Loucy (cell line): ENCODE results near the gene OSBPL7.

ENCODE experiments used
- H2AFZ ChIP-seq: fragments of 200-600 bp; sonication (generic); 2 replicates; pipeline ENCODE4 v1.6.0; 2016; ENCODE audit warnings: antibody characterized with exemption, mild to moderate bottlenecking, low read length, moderate library complexity
- H3F3A ChIP-seq: fragments of 200-600 bp; 2 replicates; pipeline ENCODE4 v1.6.0; 2016; ENCODE audit warnings: antibody characterized with exemption, low read depth, mild to moderate bottlenecking
- H3K27me3 ChIP-seq: fragments of 200-600 bp; sonication (generic); 2 replicates; pipeline ENCODE4 v1.6.1; 2014; ENCODE audit warnings: low read length, mild to moderate bottlenecking; ENCODE audit not compliant: insufficient read depth, poor library complexity, severe bottlenecking
- H3K36me3 ChIP-seq: fragments of 200-600 bp; sonication (generic); 2 replicates; pipeline ENCODE4 v1.6.1; 2016; ENCODE audit warnings: low read length; ENCODE audit not compliant: insufficient read depth
- H3K4me1 ChIP-seq: fragments of 200-600 bp; sonication (generic); 2 replicates; pipeline ENCODE4 v1.5.1; 2014; ENCODE audit warnings: low read length, mild to moderate bottlenecking; ENCODE audit not compliant: insufficient read depth, poor library complexity, severe bottlenecking
- H3K4me2 ChIP-seq: fragments of 200-600 bp; sonication (generic); 2 replicates; pipeline ENCODE4 v1.6.0; 2014; ENCODE audit warnings: antibody characterized with exemption, low read length, low read depth, mild to moderate bottlenecking; ENCODE audit not compliant: poor library complexity, severe bottlenecking
- H3K4me3 ChIP-seq: fragments of 200-600 bp; sonication (generic); 2 replicates; pipeline ENCODE4 v1.5.1; 2014; ENCODE audit warnings: low read length, mild to moderate bottlenecking, mixed read lengths; ENCODE audit not compliant: poor library complexity, severe bottlenecking
- H3K79me2 ChIP-seq: fragments of 200-600 bp; sonication (generic); 2 replicates; pipeline ENCODE4 v1.6.1; 2014; ENCODE audit warnings: low read length; ENCODE audit not compliant: insufficient read depth
- H3K9ac ChIP-seq: fragments of 200-600 bp; sonication (generic); 2 replicates; pipeline ENCODE4 v1.6.0; 2014; ENCODE audit warnings: mild to moderate bottlenecking, low read depth, low read length, moderate library complexity; ENCODE audit not compliant: poor library complexity, severe bottlenecking
- H3K9me2 ChIP-seq: fragments of 200-600 bp; sonication (generic); replicated peaks from 2 replicates; pipeline ENCODE4 v1.6.1; 2016; ENCODE audit warnings: low read depth, low read length, mixed read lengths
- H3K9me3 ChIP-seq: fragments of 200-600 bp; sonication (generic); 2 replicates; pipeline ENCODE4 v1.6.1; 2014; ENCODE audit warnings: mild to moderate bottlenecking, antibody characterized with exemption, low read length, low read depth; ENCODE audit not compliant: insufficient read depth
- H4K20me1 ChIP-seq: fragments of 200-600 bp; sonication (generic); 2 replicates; pipeline ENCODE4 v1.6.0; 2014; ENCODE audit warnings: antibody characterized with exemption, low read length, mild to moderate bottlenecking; ENCODE audit not compliant: insufficient read depth, poor library complexity, severe bottlenecking
- EZH2phosphoT487 ChIP-seq: fragments of 200-600 bp; IDR thresholded peaks from 2 replicates; pipeline ENCODE4 v1.6.1; 2018; ENCODE audit warnings: antibody characterized with exemption, mild to moderate bottlenecking, moderate library complexity, borderline replicate concordance
- TF ChIP-seq, protein P1 (sequence below): fragments of 200-600 bp; sonication (generic); conservative IDR thresholded peaks from 2 replicates; pipeline ENCODE4 v1.5.1; 2014; ENCODE audit warnings: mild to moderate bottlenecking, antibody characterized with exemption, low read length

OSBPL7 gene

DNA sequence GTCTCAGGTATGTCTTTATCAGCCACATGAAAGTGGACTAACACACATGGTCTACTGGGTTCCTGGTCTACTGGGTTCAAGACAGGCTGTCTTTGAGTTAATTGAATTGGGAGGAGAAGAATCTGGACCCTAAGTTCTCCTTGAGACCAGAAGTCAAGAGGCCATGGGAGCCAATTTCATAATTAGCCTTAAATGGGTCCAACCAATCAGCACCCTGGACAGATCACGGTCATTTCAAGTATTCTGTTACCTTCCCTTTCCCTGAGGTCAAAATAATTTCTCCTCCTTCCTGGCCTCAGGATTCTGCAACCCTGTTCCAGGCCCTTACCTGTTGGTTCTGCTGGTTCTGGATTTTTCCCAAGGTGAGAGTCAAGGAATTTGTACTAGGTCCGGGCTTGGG is 23.8 kb downstream of the OSBPL7 start:
- TF ChIP-seq, protein P1, sequence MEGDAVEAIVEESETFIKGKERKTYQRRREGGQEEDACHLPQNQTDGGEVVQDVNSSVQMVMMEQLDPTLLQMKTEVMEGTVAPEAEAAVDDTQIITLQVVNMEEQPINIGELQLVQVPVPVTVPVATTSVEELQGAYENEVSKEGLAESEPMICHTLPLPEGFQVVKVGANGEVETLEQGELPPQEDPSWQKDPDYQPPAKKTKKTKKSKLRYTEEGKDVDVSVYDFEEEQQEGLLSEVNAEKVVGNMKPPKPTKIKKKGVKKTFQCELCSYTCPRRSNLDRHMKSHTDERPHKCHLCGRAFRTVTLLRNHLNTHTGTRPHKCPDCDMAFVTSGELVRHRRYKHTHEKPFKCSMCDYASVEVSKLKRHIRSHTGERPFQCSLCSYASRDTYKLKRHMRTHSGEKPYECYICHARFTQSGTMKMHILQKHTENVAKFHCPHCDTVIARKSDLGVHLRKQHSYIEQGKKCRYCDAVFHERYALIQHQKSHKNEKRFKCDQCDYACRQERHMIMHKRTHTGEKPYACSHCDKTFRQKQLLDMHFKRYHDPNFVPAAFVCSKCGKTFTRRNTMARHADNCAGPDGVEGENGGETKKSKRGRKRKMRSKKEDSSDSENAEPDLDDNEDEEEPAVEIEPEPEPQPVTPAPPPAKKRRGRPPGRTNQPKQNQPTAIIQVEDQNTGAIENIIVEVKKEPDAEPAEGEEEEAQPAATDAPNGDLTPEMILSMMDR = no peak
- TF ChIP-seq EZH2phosphoT487 = no peak
- no peaks in the 10 kb centered on the region for H3F3A ChIP-seq
- H4K20me1 ChIP-seq = no peaks in the 10 kb centered on the region
- no peak overlapping the region for H3K9ac ChIP-seq
- no peaks in the 10 kb centered on the region for H3K9me3 ChIP-seq
- H3K36me3 ChIP-seq = no peaks in the 10 kb centered on the region
- no peak overlapping the region for H3K4me2 ChIP-seq
- peaks cover 3% of the 10 kb centered on the region for H3K4me1 ChIP-seq
- H3K4me3 ChIP-seq = no peak overlapping the region
- H3K27me3 ChIP-seq = no peaks in the 10 kb centered on the region
- H3K79me2 ChIP-seq = no peaks in the 10 kb centered on the region
- H3K9me2 ChIP-seq = no peaks in the 10 kb centered on the region
- no peak overlapping the region for H2AFZ ChIP-seq

DNA sequence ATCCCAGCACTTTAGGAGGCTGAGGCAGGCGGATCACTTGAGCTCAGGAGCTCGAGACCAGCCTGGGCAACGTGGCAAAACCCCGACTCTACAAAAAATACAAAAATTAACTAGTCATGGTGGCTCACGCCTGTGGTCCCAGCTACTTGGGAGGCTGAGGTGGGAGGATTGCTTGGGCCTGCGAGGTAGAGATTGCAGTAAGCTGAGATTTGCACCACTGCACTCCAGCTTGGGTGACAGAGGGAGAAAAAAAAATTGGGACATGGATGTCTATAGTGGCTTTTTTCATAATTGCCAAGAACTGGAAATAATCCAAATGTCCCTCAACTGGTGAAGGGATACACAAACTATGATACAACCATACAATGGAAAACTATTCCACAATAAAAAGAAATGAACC is 28.6 kb downstream of the OSBPL7 start:
- no peaks in the 10 kb centered on the region for H3K79me2 ChIP-seq
- H2AFZ ChIP-seq = no peak overlapping the region
- H3K4me1 ChIP-seq = peaks cover 3% of the 10 kb centered on the region
- H3F3A ChIP-seq = no peaks in the 10 kb centered on the region
- H4K20me1 ChIP-seq = no peaks in the 10 kb centered on the region
- no peaks in the 10 kb centered on the region for H3K27me3 ChIP-seq
- no peak for TF ChIP-seq EZH2phosphoT487
- TF ChIP-seq, protein P1 = no peak
- no peaks in the 10 kb centered on the region for H3K9me2 ChIP-seq
- no peaks in the 10 kb centered on the region for H3K36me3 ChIP-seq
- no peak overlapping the region for H3K9ac ChIP-seq
- no peaks in the 10 kb centered on the region for H3K9me3 ChIP-seq
- no peak overlapping the region for H3K4me3 ChIP-seq
- H3K4me2 ChIP-seq = no peak overlapping the region

DNA sequence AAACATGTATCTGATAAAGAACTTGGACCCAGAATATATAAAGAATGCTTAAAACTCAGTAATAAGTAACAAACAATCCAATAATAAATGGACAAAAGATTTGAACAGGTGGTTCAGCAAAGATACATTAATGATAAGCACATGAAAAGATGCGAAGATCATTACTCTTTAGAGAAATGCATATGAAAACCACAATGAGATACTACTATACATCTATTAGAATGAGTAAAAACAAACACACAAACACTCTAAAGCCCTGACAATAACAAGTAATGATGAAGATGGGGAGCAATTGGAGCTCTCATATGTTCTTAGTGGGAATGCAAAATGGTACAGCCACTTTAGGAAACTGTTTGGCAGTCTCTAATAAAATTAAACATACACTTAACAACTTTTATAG is 29.1 kb downstream of the OSBPL7 start:
- Histone ChIP-seq H3K9ac (no peak overlapping the region), H3K79me2 (no peaks in the 10 kb centered on the region), H4K20me1 (no peaks in the 10 kb centered on the region), H3K4me3 (no peak overlapping the region), H3K9me3 (no peaks in the 10 kb centered on the region), H3K9me2 (no peaks in the 10 kb centered on the region), H3K27me3 (no peaks in the 10 kb centered on the region), H3K4me2 (no peak overlapping the region), H2AFZ (no peak overlapping the region), H3K4me1 (peaks cover 3% of the 10 kb centered on the region), H3F3A (no peaks in the 10 kb centered on the region), H3K36me3 (no peaks in the 10 kb centered on the region)
- TF ChIP-seq, protein P1 = no peak
- TF ChIP-seq EZH2phosphoT487 = no peak
